H1 (cell line): ENCODE results near the gene CST9L. TPM values are rescaled to one million over a fixed set of nuclear protein-coding genes. Genes with fewer than 3 reads are reported as not detected.

Experiments used
- FOSL1 ChIP-seq: IDR thresholded peaks from 2 replicates; pipeline ENCODE4 v1.6.1; 2011; ENCODE audit warnings: mild to moderate bottlenecking, low read depth, low read length, moderate library complexity; ENCODE audit not compliant: insufficient read depth
- POU5F1 ChIP-seq: IDR thresholded peaks from 2 replicates; pipeline ENCODE4 v1.6.1; 2011; ENCODE audit warnings: low read depth, mild to moderate bottlenecking, low read length, moderate library complexity
- TBP ChIP-seq: IDR thresholded peaks from 2 replicates; pipeline ENCODE4 v1.6.1; 2011; ENCODE audit warnings: low read depth, low read length, improper control_type of control experiment
- polyA plus RNA-seq, 7 experiments: library from polyadenylated mRNA; depleted of rRNA in 3 of 7; stranded (reverse) in 5 of 7; unstranded in 2 of 7; fragments of >200 nt in 5 of 7; fragments of 200-250 nt in 2 of 7; gene quantifications; 1 replicate in 5 of 7; 2 replicates in 1 of 7; 4 replicates in 1 of 7; pipeline versions ENCODE4 v1.2.1 to v1.2.3, GENCODE V29; 2011 to 2013; ENCODE audit warnings: missing spikeins in 2 of 7, mixed read lengths in 2 of 7
- total RNA-seq: library from RNA; stranded (reverse); fragmentation: NEBNext Ultra II Directional; extraction: Animal tissue kit (Norgen Biotek cat#: 25700); gene quantifications from 2 replicates; pipeline ENCODE4 v1.2.1, GENCODE V29; 2021

The CST9L gene
- total and polyA plus RNA-seq, 2 of the 8 experiments (the other 6 are each of a cell fraction or from before 2014, with no cell fraction given) = not detected

GRCh38 chr20:23534801-23535593 is 33.3 kb downstream of the CST9L start (continued):
- TF ChIP-seq POU5F1 = no peak
- no peak for TF ChIP-seq FOSL1
- TF ChIP-seq TBP = no peak
